Posterior cingulate gyrus (tissue), 11 donors: Measurements from ENCODE around the gene EXOC3L4.

Experiments used
- DNase-seq, 10 donors: peaks; one replicate each; pipeline versions ENCODE4 v3.0.0 to v3.0.0-alpha.2; 2020 to 2021; ENCODE audit warnings: mixed read lengths in 3 of 10
- intact Hi-C: fragments of 100-400 bp; cut with DNase I; formaldehyde crosslinking; loops from one replicate; pipeline ENCODE4 v1.15.1; 2023

Gene EXOC3L4

GRCh38 chr14:103128631-103129300 lies 34.2 kb downstream of the EXOC3L4 start:
- DNase-seq = peak in 3 of 10 donors; percentile 39 to 74 (median 51)
- intact Hi-C loops = no loop called here

- intact Hi-C loops = no loop called here
- peak in 2 of 10 donors; percentile 55 to 77 for DNase-seq
These were observed 34.9 kb downstream of the EXOC3L4 start for GRCh38 chr14:103129301-103130016.

- DNase-seq = peak in 2 of 10 donors; percentile 55 to 71
- intact Hi-C loops = no loop called here
These were observed 35.7 kb downstream of the EXOC3L4 start for GRCh38 chr14:103130017-103130764.

GRCh38 chr14:103130965-103131364 lies 36.4 kb downstream of the EXOC3L4 start:
- intact Hi-C loops = no loop called here
- DNase-seq = peak in 2 of 10 donors; percentile 44 to 49

GRCh38 chr14:103131580-103131979 lies 37.1 kb downstream of the EXOC3L4 start:
- intact Hi-C loops = no loop called here
- DNase-seq = peak in 2 of 10 donors; percentile 35 to 62

GRCh38 chr14:103132381-103133209 lies 38.1 kb downstream of the EXOC3L4 start:
- intact Hi-C loops = no loop called here
- DNase-seq = peak in 2 of 10 donors; percentile 59 to 68

- peak in 2 of 10 donors; percentile 37 to 79 for DNase-seq
- intact Hi-C loops = no loop called here
These were observed 39.0 kb downstream of the EXOC3L4 start for GRCh38 chr14:103133210-103134140.

GRCh38 chr14:103134405-103134804 lies 39.9 kb downstream of the EXOC3L4 start:
- DNase-seq = no peak
- intact Hi-C loops = no loop called here

- intact Hi-C loops = no loop called here
- peak in 2 of 10 donors; percentile 43 to 67 for DNase-seq
These were observed 40.4 kb downstream of the EXOC3L4 start for GRCh38 chr14:103134919-103135318.

- intact Hi-C loops = no loop called here
- DNase-seq = peak in 2 of 10 donors; percentile 59 to 67
These were observed 41.1 kb downstream of the EXOC3L4 start for GRCh38 chr14:103135333-103136260.

- DNase-seq = peak in 1 of 10 donors; percentile 69
These were observed 42.1 kb downstream of the EXOC3L4 start for GRCh38 chr14:103136388-103137271.

GRCh38 chr14:103137689-103138300 lies 43.3 kb downstream of the EXOC3L4 start:
- intact Hi-C loops = no loop called here
- DNase-seq = peak in 1 of 10 donors; percentile 72

More at GRCh38 chr14:103136388-103137271, 42.1 kb downstream of the EXOC3L4 start:
- intact Hi-C loops = no loop called here

GRCh38 chr14:103138301-103139131 lies 44.0 kb downstream of the EXOC3L4 start:
- intact Hi-C loops = no loop called here
- DNase-seq = peak in 1 of 10 donors; percentile 63

- DNase-seq = peak in 1 of 10 donors; percentile 57
- intact Hi-C loops = no loop called here
These were observed 44.9 kb downstream of the EXOC3L4 start for GRCh38 chr14:103139132-103140025.
